ELF-1 (cell line): ENCODE data around the gene ANGPTL4.
"Not testable (repeated sequence)": the region's sequence is repeated elsewhere in the genome, so short reads cannot be mapped to it uniquely, and the experiment has no call there.

Experiments
- DNase-seq: peaks from one replicate; pipeline ENCODE4 v3.0.0-alpha.2; 2016; ENCODE audit warnings: low read depth, low spot score

The ANGPTL4 gene

GRCh38 chr19:8361921-8362793 lies 1.8 kb upstream of the ANGPTL4 start:
- no peak for DNase-seq

- no peak for DNase-seq
These were observed 2.2 kb downstream of the ANGPTL4 start for GRCh38 chr19:8366121-8366581.

- DNase-seq = no peak
These were observed 3.0 kb downstream of the ANGPTL4 start for GRCh38 chr19:8366961-8367326.

GRCh38 chr19:8367327-8368001 lies 3.5 kb downstream of the ANGPTL4 start:
- peak; percentile 98 for DNase-seq

GRCh38 chr19:8370176-8371010 lies 6.4 kb downstream of the ANGPTL4 start:
- no peak for DNase-seq

GRCh38 chr19:8371011-8371804 lies 7.3 kb downstream of the ANGPTL4 start:
- DNase-seq = no peak

GRCh38 chr19:8373867-8374813 lies 10.2 kb downstream of the ANGPTL4 start:
- peak; percentile 57 for DNase-seq

- DNase-seq = not testable (repeated sequence)
These were observed 11.8 kb downstream of the ANGPTL4 start for GRCh38 chr19:8375766-8376165.

- DNase-seq = not testable (repeated sequence)
These were observed 12.5 kb downstream of the ANGPTL4 start for GRCh38 chr19:8376373-8376974.

GRCh38 chr19:8377598-8377997 lies 13.6 kb downstream of the ANGPTL4 start:
- no peak for DNase-seq

- DNase-seq = not testable (repeated sequence)
These were observed 15.4 kb downstream of the ANGPTL4 start for GRCh38 chr19:8379156-8379891.

- not testable (repeated sequence) for DNase-seq
These were observed 20.6 kb downstream of the ANGPTL4 start for GRCh38 chr19:8384569-8384968.

- DNase-seq = not testable (repeated sequence)
These were observed 21.1 kb downstream of the ANGPTL4 start for GRCh38 chr19:8385103-8385502.

GRCh38 chr19:8385566-8385965 lies 21.6 kb downstream of the ANGPTL4 start:
- not testable (repeated sequence) for DNase-seq

GRCh38 chr19:8386419-8386818 lies 22.5 kb downstream of the ANGPTL4 start:
- DNase-seq = not testable (repeated sequence)

GRCh38 chr19:8386990-8387389 lies 23.0 kb downstream of the ANGPTL4 start:
- no peak for DNase-seq

- no peak for DNase-seq
These were observed 24.0 kb downstream of the ANGPTL4 start for GRCh38 chr19:8387688-8388611.

GRCh38 chr19:8388612-8388958 lies 24.6 kb downstream of the ANGPTL4 start:
- DNase-seq = no peak
